COLO829 (cell line): ENCODE measurements around the gene TP53TG3D.
"Not testable (repeated sequence)": the region's sequence is repeated elsewhere in the genome, so short reads cannot be mapped to it uniquely, and the experiment has no call there.

ENCODE experiments used
- DNase-seq: peaks from one replicate; pipeline ENCODE4 v3.0.0; 2012; ENCODE audit warnings: low spot score

The TP53TG3D gene, protein sequence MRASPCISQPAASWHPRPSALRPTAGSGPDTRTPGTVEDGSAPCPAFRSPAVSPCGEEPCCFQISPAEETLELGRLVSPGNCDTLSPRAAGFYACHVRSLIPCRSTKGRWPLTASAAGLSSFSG

GRCh38 chr16:32252986-32253385 is at the start of gene TP53TG3D:
TSS of gene TP53TG3D (plus strand) at chr16:32253286. CDS start at chr16:32253354, 68 bp downstream.
- not testable (repeated sequence) for DNase-seq

- not testable (repeated sequence) for DNase-seq
These were observed 421 bp downstream of the TP53TG3D start for GRCh38 chr16:32253507-32253906.

GRCh38 chr16:32261526-32261925 is 8.4 kb downstream of the TP53TG3D start:
- DNase-seq = not testable (repeated sequence)

DNA sequence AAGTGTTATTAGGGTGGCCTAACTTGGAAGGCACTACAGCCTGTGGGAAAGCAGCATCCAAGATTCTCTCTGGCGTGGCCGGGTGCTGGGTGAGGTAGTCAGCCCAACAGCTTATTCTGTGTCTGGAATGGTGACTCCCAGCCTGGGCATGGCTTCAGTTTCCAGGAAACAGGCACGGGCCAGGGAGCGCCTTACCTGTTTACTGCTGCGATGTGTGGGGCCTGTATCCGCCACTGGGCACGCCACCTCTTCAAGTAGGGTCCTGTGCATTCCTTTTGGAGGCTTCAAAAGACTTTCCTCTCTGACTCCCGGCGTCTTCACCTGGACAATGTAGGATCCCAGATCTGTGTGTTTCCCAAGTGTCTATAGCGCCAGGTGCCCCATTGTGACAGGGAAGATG is 10.5 kb downstream of the TP53TG3D start:
- not testable (repeated sequence) for DNase-seq

DNA sequence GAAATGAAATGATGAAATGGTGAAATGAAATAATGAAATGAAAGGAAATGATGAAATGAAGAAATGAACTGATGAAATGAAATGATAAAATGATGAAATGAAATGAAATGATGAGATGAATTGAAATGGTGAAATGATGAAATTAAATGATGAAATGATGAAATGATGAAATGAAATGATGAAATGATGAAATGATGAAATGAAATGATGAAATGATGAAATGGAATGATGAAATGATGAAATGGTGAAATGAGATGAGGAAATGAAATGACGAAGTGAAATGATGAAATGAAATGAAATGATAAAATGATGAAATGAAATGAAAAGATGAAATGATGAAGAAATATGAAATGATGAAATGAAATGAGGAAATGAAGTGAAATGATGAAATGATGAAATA is 28.8 kb downstream of the TP53TG3D start:
- not testable (repeated sequence) for DNase-seq

- DNase-seq = not testable (repeated sequence)
These were observed 29.9 kb downstream of the TP53TG3D start for GRCh38 chr16:32283024-32283423.

DNA sequence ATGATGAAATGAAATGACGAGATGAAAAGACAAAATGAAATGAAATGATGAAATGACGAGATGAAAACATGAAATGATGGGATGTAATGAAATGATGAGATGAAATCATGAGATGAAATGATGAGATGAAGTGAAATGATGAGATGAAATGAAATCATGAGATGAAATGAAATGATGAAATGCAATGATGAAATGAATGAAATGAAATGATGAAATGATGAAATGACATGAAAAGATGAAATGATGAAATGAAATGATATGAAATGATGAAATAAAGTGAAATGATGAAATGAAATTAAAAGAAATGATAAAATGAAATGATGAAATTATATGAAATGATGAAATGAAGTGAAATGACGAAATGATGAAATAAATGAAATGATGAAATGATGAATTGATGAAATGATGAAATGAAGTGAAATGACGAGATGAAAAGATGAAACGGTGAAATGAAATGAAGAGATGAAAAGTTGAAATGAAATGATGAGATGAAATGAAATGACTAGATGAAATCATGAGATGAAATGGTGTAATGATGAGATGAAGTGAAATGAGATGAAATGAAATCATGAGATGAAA is 30.9 kb downstream of the TP53TG3D start:
- not testable (repeated sequence) for DNase-seq

GRCh38 chr16:32284800-32285796 is 32.0 kb downstream of the TP53TG3D start:
- DNase-seq = not testable (repeated sequence)

- DNase-seq = not testable (repeated sequence)
These were observed 33.1 kb downstream of the TP53TG3D start for GRCh38 chr16:32286193-32286592.

DNA sequence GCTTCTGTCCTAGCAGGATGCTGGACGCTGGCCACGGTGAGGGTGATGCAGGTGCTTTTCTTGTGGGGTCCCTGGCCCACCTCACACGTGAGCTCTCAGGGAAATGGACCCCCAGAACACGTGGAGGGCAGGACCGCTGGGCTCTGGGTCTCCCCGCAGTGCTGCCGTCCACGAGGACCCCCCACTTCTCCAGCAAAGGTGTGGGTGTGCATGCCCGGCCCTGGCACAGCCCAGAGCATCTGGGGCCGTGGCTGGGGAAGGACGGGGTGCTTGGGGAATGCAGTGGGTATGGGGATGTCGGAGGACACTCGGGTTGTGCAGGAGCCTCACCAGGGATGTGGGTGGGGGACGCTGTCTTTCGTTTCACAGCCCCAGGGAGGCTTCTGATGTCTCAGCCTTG is 34.7 kb downstream of the TP53TG3D start:
- not testable (repeated sequence) for DNase-seq

- not testable (repeated sequence) for DNase-seq
These were observed 36.1 kb downstream of the TP53TG3D start for GRCh38 chr16:32289197-32289596.

DNA sequence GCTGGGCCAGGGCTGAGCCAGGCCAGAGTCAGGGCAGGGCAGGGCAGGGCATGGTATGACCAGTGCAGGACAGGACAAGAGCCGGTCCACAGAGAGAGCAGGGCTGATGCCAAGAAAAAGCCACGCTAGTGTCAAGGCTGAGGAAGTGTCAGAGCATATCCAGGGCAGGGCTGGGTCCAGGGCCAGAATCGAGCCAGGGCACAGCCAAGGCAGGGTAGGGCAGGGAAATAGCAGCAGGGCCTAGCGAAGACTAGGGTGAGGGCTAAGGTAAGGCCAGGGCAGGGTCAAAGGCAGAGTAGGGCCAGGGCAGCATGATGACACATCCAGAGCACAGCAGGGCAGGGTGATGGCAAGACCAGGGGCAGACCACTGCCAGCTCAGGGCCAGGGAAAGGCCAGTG is 49.7 kb downstream of the TP53TG3D start:
- not testable (repeated sequence) for DNase-seq
